HG03060 (cell line): ENCODE results near the gene LDLRAD1.
"Not testable (repeated sequence)": the region's sequence is repeated elsewhere in the genome, so short reads cannot be mapped to it uniquely, and the experiment has no call there.

Experiments
- ATAC-seq: cut with Tn5 transposase; IDR thresholded peaks from one replicate; pipeline ENCODE4 v1.9.1; 2021; ENCODE audit warnings: low read depth, moderate number of reproducible peaks; ENCODE audit not compliant: unreplicated experiment

LDLRAD1 gene

GRCh38 chr1:54017979-54018378 is at the start of gene LDLRAD1:
TSS of gene LDLRAD1 (minus strand) at chr1:54018186. CDS start at chr1:54018112, 74 bp downstream.
- no peak for ATAC-seq

GRCh38 chr1:54064299-54064698 is 46.3 kb upstream of the LDLRAD1 start:
- ATAC-seq = no peak

- ATAC-seq = no peak
Observed at GRCh38 chr1:54054438-54054749, 36.4 kb upstream of the LDLRAD1 start.

- ATAC-seq = no peak
Observed at GRCh38 chr1:54053745-54054437, 35.9 kb upstream of the LDLRAD1 start.

- peak; percentile 89 for ATAC-seq
Observed at GRCh38 chr1:54052934-54053744, 35.2 kb upstream of the LDLRAD1 start, which contains the start of the genes TCEANC2 and TMEM59. TSS of gene TCEANC2 (plus strand) at chr1:54053608. CDS start at chr1:54054423, 815 bp downstream. TSS of gene TMEM59 (minus strand) at chr1:54053204. CDS start at chr1:54053188, 16 bp downstream.

GRCh38 chr1:54052431-54052933 is 34.5 kb upstream of the LDLRAD1 start:
- ATAC-seq = no peak

GRCh38 chr1:54051933-54052430 is 34.0 kb upstream of the LDLRAD1 start:
- ATAC-seq = no peak

GRCh38 chr1:54050435-54050834 is 32.4 kb upstream of the LDLRAD1 start:
- not testable (repeated sequence) for ATAC-seq

GRCh38 chr1:54047384-54048305 is 29.7 kb upstream of the LDLRAD1 start:
- no peak for ATAC-seq

- ATAC-seq = no peak
Observed at GRCh38 chr1:54046671-54047383, 28.8 kb upstream of the LDLRAD1 start.

GRCh38 chr1:54045496-54045895 is 27.5 kb upstream of the LDLRAD1 start:
- ATAC-seq = no peak

GRCh38 chr1:54041806-54042205 is 23.8 kb upstream of the LDLRAD1 start:
- ATAC-seq = no peak

- no peak for ATAC-seq
Observed at GRCh38 chr1:54037476-54037875, 19.5 kb upstream of the LDLRAD1 start.

GRCh38 chr1:54028306-54029251 is 10.6 kb upstream of the LDLRAD1 start:
- no peak for ATAC-seq

- ATAC-seq = no peak
Observed at GRCh38 chr1:54027848-54028247, 9.9 kb upstream of the LDLRAD1 start.

- ATAC-seq = not testable (repeated sequence)
Observed at GRCh38 chr1:54024811-54025210, 6.8 kb upstream of the LDLRAD1 start.

- no peak for ATAC-seq
Observed at GRCh38 chr1:54024358-54024757, 6.4 kb upstream of the LDLRAD1 start.

- not testable (repeated sequence) for ATAC-seq
Observed at GRCh38 chr1:54019562-54020176, 1.7 kb upstream of the LDLRAD1 start.
